GM19351 (cell line): ENCODE measurements around the gene MAN1B1.
A peak's percentile ranks its signal among the peaks of the same experiment; 100 is the strongest.
"Not testable (repeated sequence)": the region's sequence is repeated elsewhere in the genome, so short reads cannot be mapped to it uniquely, and the experiment has no call there.

ENCODE experiments used
- ATAC-seq: cut with Tn5 transposase; IDR thresholded peaks from one replicate; pipeline ENCODE4 v1.9.1; 2021; ENCODE audit warnings: mild to moderate bottlenecking, moderate library complexity; ENCODE audit not compliant: unreplicated experiment

Gene MAN1B1

DNA sequence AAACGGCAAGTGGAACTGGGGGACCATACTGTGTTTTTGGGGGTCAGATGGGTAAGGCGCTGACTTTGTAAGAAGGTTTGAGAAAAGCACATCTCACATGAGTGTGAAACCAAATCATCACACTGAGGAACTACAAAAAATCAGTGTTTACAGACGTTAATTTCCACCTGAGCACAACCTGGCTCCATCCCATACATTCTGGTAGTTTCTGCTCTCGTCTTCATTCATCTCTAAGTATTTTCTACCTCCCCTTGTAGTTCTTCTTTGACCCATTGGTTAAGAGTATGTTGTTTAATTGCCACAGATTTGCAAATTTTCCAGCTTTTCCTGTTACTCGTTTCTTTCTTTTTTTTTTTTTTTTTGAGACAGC, 36.7 kb downstream of the MAN1B1 start:
- ATAC-seq = no peak

DNA sequence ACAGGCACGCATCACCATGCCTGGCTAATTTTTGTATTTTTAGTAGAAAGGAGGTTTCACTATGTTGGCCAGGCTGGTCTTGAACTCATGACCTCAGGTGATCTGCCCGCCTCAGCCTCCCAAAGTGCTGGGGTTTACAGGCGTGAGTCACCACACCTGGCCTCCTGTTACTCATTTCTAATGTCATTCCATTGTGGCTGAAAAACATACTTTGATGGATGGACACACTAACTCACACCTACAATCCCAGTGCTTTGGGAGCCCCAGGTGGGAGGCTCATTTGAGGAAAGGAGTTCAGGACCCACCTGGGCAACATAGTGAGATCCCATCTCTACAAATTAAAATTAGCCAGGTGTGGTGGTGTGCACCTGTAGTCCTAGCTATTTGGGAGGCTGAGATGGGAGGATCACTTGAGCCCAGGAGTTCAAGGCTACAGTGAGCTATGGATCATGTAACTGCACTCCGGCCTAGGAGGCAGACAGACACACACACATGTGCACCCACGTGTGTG, 37.2 kb downstream of the MAN1B1 start:
- ATAC-seq = not testable (repeated sequence)

DNA sequence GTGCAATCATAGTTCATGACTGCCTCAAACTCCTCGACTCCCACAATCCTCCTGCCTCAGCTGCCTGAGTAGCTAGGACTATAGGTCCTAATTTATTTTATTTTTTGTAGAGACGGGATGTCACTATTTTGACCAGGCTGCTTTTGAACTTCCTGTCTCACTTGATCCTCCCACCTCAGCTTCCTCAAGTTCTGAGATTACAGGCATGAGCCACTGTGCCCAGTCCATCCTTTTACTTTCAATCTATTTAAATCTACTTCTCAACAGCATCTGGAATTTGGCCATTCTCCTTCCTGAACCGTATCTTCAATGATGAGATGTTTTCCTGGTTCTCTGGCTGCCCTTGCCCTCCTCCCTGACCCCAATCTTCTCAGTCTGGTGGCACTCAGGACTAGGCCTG, 40.0 kb downstream of the MAN1B1 start:
- ATAC-seq = no peak

DNA sequence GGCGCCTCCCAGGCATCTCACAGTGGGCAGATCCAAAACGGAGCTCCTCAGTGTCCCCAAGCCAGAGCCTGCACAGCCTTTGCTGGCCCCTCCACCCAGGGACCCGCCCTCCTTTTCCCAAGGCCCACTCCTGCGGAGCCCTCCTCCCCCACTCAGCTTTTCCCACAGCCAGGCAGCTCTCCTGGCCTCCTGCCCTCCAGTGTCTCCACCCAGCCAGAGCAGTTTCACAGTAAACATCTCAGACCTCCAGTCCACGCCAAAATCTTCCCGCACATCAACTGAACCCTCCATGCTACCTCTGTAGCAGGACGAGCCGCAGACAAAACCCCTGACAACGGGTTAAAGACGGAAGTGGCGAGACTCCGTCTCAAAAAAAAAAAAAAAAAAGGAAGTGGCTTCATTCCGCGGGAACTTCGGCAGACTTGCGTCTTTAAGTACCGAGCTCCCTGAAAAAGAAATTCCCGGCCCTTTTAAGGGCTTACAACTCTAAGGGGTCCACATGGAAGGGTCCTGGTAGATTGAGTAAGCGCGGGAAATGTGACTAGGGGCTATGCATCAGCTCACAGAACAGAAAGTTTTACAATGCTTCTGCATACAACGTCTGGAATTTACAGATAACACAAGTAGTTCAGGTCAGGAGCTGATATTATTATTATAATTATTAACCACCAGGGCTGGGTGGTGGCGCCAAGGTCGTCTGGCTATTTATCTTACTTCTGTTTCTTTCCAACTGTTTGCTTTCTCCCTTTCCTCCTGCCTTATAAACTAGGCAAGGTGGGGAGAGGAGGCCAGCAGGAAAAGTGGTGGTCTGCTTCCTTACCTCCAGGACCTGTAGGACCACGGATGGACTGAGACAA, 40.7 kb downstream of the MAN1B1 start:
- ATAC-seq = no peak

DNA sequence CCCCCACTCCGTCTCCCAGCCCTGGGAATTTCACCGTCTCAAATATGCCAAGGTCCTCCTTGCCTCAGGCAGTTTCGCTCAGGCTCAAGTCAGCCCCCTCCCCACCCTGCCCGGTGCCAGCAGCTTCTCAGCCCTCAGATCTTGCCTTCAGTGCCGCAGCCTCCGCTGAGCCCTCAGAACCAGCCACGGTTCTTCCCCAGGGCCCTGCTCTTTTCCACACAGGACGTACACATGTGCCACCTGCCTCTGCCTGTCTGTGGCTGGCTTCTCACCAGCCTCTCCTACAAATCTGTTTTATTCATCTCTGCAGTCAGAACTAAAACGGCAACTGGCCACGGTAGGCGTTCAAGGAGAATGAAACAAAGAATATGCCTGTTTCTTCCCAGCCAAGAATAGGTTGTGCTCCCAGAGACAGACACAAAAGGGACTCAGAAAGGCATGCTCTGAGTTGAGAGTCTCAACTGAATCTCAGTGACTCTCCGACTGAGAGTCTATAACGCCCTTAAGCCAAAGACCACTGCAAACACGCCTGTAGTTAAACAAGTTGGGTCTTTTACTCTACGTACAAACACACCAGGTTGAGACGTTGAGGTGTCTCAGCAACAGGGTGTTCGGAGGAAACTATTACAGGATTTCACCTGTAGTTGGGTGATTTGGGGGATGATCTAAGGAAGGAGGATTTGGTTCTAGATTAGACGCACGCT, 41.5 kb downstream of the MAN1B1 start:
- no peak for ATAC-seq

DNA sequence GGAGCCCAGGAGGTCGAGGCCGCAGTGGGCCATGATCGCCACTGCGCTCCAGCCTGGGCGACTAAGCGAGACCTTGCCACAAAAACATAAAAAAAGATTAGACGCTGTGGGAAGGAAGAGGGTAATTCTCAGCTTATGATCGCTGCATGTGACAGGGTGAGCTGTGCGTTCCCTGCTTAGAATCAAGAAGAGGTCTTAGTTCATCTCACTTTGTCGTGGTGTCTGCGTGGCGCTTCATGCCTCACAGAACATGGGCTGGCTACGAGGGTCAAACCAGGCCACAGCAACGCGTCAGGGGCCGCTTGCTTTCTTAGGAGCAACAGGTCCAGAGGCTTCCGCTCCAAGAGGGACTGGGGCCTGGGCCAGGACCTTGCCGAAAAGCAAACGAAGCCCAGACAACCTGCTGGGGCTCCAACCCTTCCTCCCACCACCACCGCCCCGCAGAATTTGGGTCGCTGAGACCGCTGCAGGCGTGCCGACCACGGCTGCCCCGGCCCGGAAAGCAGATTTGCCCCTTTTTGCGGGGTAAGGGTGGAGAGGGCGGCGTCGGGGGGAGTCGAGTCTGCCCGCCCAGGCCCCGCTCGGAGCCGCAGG, 42.2 kb downstream of the MAN1B1 start:
- ATAC-seq = peak; percentile 5

DNA sequence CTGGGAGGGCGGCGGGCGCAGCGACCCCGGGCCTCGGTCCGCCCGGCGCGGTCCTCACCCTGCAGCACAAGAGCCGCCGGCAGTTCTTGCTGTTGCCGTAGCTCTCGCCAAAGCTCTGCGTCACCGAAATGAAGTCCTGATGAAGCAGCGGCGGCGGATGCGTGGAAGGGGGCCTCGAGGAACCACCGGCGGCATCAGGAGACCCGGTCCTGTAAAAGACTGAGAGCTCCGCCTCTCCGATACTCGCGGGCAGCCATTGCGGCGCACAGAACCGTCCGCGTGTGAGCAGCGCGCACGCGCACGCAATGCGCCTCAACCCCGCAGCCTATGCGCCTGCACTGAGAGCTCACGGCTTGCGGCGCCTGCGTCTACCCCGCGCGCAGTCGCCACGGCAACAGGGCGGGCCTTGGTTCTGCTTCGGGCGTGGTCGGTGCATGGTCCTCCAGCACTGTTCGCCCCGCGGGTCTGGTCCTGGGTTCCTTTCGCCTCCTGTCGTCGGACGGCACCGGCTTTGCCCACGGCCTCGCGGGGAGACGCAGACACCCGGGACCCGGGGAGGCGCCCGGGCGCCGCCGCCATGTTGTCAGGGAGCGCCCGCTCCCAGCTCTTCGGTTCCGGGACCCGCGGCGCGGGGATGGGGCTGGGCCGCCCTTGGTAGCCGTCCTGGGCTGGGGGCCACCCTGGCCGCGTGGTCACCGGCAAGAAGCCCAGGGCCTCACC, 42.8 kb downstream of the MAN1B1 start:
- ATAC-seq = peak; percentile 82

DNA sequence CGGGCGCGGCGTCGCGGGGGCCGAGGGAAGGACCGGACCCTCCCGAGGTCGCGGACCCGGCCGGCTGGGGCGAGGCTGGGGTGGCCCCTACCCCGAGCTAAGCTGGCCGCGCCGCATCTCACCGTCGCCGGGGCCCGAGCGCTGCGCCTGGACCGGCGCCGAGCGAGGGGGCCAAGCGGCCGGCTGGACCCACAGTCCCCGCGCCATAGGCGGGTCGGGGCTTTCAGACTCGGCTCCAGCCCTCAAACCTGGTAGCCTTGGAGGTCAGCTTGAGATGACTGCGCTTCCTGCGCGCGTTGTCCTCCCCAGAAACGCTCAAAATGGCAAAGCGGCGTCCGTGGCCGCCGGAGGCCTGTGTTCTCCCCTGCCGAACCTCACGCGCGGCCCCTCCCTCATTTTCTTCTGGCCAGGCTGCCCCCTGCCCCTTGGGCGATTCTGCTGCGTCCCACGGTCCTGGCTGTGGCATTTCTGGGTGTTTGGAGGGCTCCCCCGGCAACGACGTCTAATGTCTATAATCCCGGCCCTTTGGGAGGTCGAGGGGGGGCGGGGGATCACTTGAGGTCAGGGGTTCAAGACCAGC, 43.5 kb downstream of the MAN1B1 start:
- peak; percentile 19 for ATAC-seq

DNA sequence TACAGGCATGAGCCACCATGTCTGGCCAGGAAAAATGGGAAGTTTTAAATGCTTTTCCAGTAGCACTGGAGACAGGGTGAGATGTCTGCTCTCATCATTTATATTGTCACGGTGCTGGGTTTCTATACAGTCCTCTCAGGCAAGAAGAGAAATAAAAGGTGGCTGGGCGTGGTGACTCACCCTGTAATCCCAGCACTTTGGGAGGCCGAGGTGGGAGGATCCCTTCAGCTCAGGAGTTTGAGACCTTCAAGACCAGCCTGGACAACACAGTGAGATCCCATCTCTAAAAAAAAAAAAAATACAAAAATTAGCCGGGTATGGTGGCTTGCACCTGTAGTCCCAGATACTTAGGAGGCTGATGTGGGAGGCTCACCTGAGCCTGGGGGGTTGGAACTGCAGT, 47.4 kb downstream of the MAN1B1 start:
- no peak for ATAC-seq

DNA sequence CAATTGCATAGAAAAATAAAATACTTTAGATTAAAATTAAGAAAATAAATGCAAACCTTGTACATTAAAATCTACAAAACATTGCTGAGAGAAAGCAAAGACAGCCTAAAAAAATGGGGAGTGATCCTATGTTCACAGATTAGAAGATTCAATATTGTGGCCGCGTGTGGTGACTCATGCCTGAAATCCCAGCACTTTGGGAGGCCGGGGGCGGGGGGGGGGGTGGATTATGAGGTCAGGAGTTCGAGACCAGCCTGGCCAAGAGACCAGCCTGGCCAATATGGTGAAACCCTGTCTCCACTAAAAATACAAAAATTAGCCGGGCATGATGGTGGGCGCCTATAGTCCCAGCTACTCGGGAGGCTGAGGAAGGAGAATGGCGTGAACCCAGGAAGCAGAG, 48.4 kb downstream of the MAN1B1 start:
- not testable (repeated sequence) for ATAC-seq

DNA sequence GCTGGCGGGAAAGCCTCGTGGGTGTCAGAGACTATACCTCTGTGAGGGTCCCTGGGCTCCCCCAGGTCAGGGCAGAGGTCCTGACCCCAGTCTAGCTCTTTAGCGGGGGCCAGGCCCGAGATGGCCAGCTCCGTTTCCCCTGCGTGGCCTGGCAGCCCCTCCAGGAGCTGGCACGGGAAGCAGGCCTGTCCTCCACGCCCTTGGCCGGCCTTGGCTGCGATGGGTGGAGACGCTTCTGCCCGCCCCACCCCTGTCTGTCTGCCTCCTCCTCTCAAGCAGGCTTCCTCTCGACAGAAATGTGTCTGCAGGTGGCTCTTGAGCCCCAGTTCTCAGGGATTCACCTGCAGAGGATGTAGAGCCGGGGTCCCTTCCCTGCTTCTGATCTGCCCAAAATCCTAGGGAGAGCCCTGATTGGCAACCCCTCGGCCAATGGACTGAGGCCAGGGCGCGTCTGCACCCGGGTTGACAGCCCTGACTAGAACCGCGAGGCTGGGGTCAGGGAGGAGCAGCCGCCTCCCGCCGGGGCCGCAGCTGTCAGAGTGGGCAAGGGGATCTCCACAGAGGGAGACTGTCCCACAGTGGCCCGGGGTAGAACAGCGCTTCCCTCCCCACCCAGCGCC, 49.6 kb downstream of the MAN1B1 start:
- ATAC-seq = no peak

DNA sequence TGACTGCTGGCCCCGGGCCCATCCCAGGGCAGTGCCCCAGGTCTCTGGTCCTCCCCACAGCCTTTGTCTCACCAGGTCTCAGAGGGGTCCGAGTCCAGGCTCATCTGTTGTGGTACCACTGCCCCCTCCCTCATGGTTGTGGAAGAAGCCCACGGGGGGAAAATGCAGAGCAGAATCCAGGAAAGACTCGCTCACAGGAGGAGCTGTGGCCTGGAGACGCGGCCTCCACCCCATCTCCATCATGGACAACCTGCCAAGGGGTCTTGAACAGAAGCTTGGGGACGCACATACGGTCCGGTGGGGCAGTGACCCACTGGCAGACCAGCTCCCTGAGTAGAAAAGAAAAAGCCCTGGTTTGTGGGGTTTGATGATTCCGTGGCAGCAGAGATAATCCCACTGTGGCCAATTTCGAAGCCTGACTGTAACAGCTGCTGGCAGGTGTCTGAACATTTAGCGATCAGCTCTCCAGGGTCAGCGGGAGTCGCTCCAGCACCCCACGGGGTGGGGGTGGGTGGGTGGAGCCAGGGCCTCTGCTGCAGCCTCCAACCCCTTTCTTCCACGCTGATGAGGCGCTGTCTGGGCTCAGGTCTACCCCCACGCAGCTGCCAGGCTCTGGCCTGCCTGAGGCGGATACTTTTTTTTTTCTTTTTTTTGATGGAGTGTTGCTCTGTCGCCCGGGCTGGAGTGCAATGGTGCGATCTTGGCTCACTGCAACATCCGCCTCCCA, 50.3 kb downstream of the MAN1B1 start:
- ATAC-seq = no peak

DNA sequence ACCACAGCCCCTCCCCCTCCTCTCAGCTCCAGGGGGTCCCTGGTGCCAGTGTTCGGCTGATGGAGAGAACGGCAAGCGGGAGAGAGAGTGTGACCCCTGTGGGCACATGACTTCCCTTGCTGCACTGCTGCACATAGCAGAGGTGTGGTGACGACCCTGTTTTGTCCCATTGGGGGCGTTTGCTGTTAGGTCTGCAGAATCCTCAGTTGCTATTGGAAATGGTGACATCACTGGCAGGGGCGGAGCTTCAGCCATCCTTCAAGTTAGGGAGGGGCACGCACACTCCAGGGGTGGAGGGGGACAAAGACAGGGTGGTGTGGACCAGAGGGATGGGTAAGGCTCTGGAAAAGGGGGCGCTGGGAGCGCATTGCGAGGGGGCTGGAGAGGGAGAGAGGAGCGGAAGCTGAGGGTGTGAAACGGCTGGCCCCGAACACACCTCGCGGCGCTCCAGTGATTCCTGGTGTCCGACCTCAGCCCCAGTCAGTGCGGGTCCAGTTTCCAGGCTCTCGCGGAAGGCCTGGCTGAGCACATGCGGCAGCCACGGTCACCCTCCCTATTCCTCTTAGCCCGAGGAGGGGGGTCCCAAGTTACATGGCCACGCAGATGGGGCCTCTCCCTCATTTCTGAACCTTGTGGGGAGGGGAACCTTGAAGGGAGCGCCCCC, 51.4 kb downstream of the MAN1B1 start:
- ATAC-seq = no peak

DNA sequence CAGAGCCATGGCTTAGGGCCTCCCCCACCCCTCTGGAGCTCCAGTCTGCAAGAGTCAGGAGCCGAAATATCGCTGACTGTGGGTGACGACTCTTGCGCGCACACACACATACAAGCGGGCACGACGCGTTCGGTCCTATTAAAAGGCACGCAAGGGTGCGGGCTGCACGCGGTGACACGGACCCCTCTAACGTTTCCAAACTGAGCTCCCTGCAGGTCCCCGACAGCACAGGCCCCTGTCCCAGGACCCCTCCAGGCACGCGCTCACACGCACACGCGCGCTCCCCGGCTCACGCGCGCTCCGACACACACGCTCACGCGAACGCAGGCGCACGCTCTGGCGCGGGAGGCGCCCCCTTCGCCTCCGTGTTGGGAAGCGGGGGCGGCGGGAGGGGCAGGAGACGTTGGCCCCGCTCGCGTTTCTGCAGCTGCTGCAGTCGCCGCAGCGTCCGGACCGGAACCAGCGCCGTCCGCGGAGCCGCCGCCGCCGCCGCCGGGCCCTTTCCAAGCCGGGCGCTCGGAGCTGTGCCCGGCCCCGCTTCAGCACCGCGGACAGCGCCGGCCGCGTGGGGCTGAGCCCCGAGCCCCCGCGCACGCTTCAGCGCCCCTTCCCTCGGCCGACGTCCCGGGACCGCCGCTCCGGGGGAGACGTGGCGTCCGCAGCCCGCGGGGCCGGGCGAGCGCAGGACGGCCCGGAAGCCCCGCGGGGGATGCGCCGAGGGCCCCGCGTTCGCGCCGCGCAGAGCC, 52.1 kb downstream of the MAN1B1 start, which contains the start of gene GRIN1:
Gene GRIN1, plus strand, starts transcription at position 433 of the 746 bp plus-strand sequence. CDS start 333 bp downstream, outside the sequence.
- ATAC-seq = no peak

DNA sequence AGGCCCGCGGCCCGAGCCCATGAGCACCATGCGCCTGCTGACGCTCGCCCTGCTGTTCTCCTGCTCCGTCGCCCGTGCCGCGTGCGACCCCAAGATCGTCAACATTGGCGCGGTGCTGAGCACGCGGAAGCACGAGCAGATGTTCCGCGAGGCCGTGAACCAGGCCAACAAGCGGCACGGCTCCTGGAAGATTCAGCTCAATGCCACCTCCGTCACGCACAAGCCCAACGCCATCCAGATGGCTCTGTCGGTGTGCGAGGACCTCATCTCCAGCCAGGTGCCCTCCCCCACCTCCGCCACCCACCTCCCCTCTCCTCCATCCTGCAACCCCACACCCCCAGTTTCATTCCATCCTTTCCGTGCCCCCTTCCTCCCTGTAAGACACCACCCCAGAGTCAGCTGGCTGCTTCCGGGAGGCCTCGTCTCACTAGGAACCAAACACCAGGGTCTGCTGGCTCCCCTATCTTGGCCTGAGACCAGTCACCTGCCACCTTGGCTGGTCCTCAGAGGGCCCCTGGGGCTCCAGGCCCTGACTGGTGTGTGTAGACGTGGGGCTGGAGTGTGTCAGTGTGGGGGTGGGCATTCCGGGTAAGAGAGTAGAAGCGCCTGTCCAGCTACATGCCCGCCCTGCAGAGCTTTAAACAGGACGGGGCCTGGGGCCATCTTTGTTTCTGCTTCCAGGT, 52.8 kb downstream of the MAN1B1 start:
- no peak for ATAC-seq

DNA sequence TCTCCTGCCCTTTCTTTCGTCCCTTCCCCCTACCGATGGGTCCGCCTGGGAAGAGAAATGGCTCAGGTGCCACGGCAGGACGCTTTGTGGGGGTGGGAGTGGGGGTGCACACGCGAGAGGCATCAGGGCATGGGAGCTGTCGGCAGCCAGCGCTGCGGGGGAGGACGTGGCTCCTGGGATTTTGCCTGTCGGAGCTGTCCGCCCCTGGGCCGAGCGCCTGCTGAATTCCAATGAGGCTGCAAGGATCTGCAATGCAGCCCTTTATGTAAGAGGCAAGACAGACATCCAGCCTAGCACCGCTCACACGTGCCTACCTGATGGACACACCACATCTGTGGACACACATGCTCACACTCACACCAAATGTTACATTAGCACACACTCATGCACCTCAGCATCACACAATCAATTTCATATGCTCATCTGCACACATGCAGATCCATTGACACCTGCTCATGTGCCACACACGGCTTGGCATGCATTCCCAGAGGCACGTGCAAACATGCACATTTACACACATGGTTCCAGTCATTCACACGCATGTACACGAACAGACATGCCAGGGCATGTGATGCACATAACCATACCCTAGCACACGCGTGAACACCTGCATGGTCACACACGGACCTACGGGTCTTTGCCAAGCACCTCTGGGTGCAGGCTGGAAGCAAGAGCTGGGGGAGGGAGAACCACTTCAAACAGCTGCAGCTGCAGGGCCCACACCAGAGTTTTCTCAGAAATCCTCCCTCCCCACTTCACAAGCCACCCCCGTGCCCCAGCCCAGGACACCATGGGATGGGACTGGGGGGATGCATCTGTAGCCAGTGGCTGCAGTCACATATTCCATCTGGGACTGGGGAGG, 53.6 kb downstream of the MAN1B1 start:
- ATAC-seq = no peak
